Caco-2 (cell line): ENCODE data around the gene OR51B4. TPM values are rescaled to one million over a fixed set of nuclear protein-coding genes. Genes with fewer than 3 reads are reported as not detected.
"Not testable (repeated sequence)": the region's sequence is repeated elsewhere in the genome, so short reads cannot be mapped to it uniquely, and the experiment has no call there.

Source experiments
- BruUV-seq: library from RNA; stranded (reverse); fragments of 400-500 nt; replicated peaks from 2 replicates; lab custom pipeline; 2021; lab: Mats Ljungman, UMichigan
- CTCF ChIA-PET: fragments of 300-600 bp; sonication (Branson Sonifier 250); formaldehyde crosslinking; loops from one replicate; lab custom pipeline; 2022; ENCODE audit warnings: antibody characterized with exemption; lab: Charles Lee
- POLR2A ChIA-PET: fragments of 300-600 bp; sonication (Branson Sonifier 250); formaldehyde crosslinking; loops from one replicate; lab custom pipeline; 2022; ENCODE audit warnings: antibody characterized with exemption; lab: Charles Lee
- DNase-seq, 2 experiments: peaks; one replicate each; pipeline versions ENCODE4 v3.0.0 to v3.0.0-alpha.2; 2020 to 2022
- H3K27me3 ChIP-seq: replicated peaks from 2 replicates; pipeline ENCODE4 v1.6.0; 2011; ENCODE audit warnings: low read length; ENCODE audit not compliant: control insufficient read depth, insufficient read depth
- H3K36me3 ChIP-seq: 2 replicates; pipeline ENCODE4 v1.5.1; 2011; ENCODE audit warnings: low read length; ENCODE audit not compliant: control insufficient read depth, insufficient read depth
- H3K4me1 ChIP-seq: fragments of 250-450 bp; sonication (Bioruptor Pico); 2 replicates; pipeline ENCODE4 v1.5.1; 2020; ENCODE audit warnings: mild to moderate bottlenecking
- H3K4me3 ChIP-seq: 2 replicates; pipeline ENCODE4 v1.5.1; 2011; ENCODE audit warnings: low read depth, mild to moderate bottlenecking, control low read depth, low read length
- H3K9me3 ChIP-seq: fragments of 250-450 bp; sonication (Bioruptor Pico); 2 replicates; pipeline ENCODE4 v1.5.1; 2020; ENCODE audit warnings: mild to moderate bottlenecking, moderate library complexity
- H3K27ac Mint-ChIP-seq: one replicate; pipeline ENCODE4 v1.8.0; 2022; ENCODE audit warnings: mixed read lengths; ENCODE audit not compliant: unreplicated experiment
- H3K27me3 Mint-ChIP-seq: one replicate; pipeline ENCODE4 v1.8.0; 2022; ENCODE audit warnings: mixed read lengths; ENCODE audit not compliant: insufficient read depth, unreplicated experiment
- H3K36me3 Mint-ChIP-seq: one replicate; pipeline ENCODE4 v1.8.0; 2022; ENCODE audit warnings: mild to moderate bottlenecking, mixed read lengths; ENCODE audit not compliant: insufficient read depth, unreplicated experiment
- H3K4me1 Mint-ChIP-seq: one replicate; pipeline ENCODE4 v1.8.0; 2022; ENCODE audit warnings: low read depth, mixed read lengths; ENCODE audit not compliant: unreplicated experiment
- H3K4me3 Mint-ChIP-seq: one replicate; pipeline ENCODE4 v1.8.0; 2022; ENCODE audit warnings: mild to moderate bottlenecking, moderate library complexity, mixed read lengths; ENCODE audit not compliant: unreplicated experiment
- H3K9me3 Mint-ChIP-seq: one replicate; pipeline ENCODE4 v1.8.0; 2022; ENCODE audit warnings: mixed read lengths; ENCODE audit not compliant: unreplicated experiment
- intact Hi-C: fragments of 100-400 bp; cut with micrococcal nuclease; formaldehyde crosslinking; loops from one replicate; pipeline ENCODE4 v1.10.0; 2022; ENCODE audit not compliant: unreplicated experiment
- total RNA-seq: library from RNA; stranded (reverse); gene quantifications from 2 replicates; pipeline ENCODE4 v1.2.3, GENCODE V29; 2022
- TF ChIP-seq, protein P1 (sequence below), 2 experiments: fragments of 200-600 bp in 1 of 2; IDR thresholded peaks; 1 replicate in 1 of 2; 2 replicates in 1 of 2; pipeline versions ENCODE4 v1.5.1 to v1.8.0; 2011 to 2022; ENCODE audit warnings: antibody characterized with exemption in 1 of 2, control low read depth in 1 of 2, inconsistent platforms in 1 of 2, low read depth in 1 of 2, low read length in 1 of 2, mild to moderate bottlenecking in 1 of 2, moderate library complexity in 1 of 2; ENCODE audit not compliant: insufficient read depth in 1 of 2, severe bottlenecking in 1 of 2, unreplicated experiment in 1 of 2

OR51B4 gene
- total RNA-seq, 1 experiment from 2014 or later, result not detected

DNA sequence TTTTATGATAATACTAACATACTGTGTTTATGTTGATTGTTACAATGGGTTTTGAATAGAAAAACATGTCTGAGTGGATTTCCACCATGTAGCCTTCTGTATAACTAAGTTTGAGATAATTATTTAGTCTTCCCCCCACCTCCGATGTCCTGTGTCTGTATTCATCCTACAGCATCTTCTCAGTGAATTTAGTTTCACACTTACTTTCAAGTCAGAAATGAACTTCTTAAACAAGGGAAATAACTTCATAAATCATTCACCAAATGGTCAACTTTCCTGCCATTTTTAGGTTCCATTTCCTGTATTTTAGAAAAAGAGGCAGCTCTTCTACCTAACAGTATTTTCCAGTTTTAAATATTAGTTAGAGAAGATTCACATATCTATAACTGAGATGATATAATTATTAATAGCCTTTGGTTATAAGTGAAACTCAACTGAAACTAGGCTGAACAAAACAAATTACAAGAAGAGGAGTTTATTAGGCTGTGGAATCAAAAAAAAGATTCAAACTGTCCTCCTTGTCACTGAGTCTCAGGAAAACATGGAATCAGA is 38.1 kb upstream of the OR51B4 start:
- H3K27me3 ChIP-seq, result no peaks in the 10 kb centered on the region
- H3K4me1 ChIP-seq, result no peaks in the 10 kb centered on the region
- Mint-ChIP-seq H3K36me3 (no peaks in the 10 kb centered on the region), H3K27ac (no peak overlapping the region), H3K27me3 (peaks cover 5% of the 10 kb centered on the region), H3K4me1 (no peaks in the 10 kb centered on the region), H3K9me3 (no peaks in the 10 kb centered on the region), H3K4me3 (no peak overlapping the region)
- no peaks in the 10 kb centered on the region for H3K36me3 ChIP-seq
- no peaks in the 10 kb centered on the region for H3K9me3 ChIP-seq
- ChIA-PET CTCF (no interaction called here), POLR2A (no interaction called here)
- TF ChIP-seq, protein P1, sequence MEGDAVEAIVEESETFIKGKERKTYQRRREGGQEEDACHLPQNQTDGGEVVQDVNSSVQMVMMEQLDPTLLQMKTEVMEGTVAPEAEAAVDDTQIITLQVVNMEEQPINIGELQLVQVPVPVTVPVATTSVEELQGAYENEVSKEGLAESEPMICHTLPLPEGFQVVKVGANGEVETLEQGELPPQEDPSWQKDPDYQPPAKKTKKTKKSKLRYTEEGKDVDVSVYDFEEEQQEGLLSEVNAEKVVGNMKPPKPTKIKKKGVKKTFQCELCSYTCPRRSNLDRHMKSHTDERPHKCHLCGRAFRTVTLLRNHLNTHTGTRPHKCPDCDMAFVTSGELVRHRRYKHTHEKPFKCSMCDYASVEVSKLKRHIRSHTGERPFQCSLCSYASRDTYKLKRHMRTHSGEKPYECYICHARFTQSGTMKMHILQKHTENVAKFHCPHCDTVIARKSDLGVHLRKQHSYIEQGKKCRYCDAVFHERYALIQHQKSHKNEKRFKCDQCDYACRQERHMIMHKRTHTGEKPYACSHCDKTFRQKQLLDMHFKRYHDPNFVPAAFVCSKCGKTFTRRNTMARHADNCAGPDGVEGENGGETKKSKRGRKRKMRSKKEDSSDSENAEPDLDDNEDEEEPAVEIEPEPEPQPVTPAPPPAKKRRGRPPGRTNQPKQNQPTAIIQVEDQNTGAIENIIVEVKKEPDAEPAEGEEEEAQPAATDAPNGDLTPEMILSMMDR (IDR thresholded peaks at IDR 0.05; ENCODE audit: insufficient read depth in 1 of 2, low read depth in 1 of 2, low read length in 1 of 2, severe bottlenecking in 1 of 2, unreplicated experiment in 1 of 2), result no peak
- intact Hi-C loops, result no loop called here
- no peak for DNase-seq
- H3K4me3 ChIP-seq, result no peak overlapping the region
- BruUV-seq, result no TSS peak

DNA sequence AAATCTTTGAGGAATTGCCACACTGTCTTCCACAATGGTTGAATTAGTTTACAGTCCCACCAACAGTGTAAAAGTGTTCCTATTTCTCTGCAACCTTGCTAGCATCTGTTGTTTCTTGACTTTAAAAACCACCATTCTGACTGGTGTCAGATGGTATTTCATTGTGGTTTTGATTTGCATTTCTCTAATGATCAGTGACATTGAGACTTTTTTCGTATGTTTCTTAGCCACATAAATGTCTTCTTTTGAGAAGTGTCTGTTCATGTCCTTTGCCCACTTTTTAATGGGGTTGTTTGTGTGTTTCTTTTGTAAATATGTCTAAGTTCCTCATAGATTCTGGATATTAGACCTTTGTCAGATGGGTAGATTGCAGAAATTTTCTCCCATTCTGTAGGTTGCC is 35.5 kb upstream of the OR51B4 start:
- CTCF ChIA-PET, H3K36me3 Mint-ChIP-seq, H3K9me3 Mint-ChIP-seq, intact Hi-C loops, H3K36me3 ChIP-seq, H3K4me1 ChIP-seq, POLR2A ChIA-PET, H3K4me3 ChIP-seq, H3K27ac Mint-ChIP-seq, H3K27me3 Mint-ChIP-seq, H3K27me3 ChIP-seq, BruUV-seq, H3K4me3 Mint-ChIP-seq, H3K9me3 ChIP-seq, DNase-seq, H3K4me1 Mint-ChIP-seq: not testable (repeated sequence)

DNA sequence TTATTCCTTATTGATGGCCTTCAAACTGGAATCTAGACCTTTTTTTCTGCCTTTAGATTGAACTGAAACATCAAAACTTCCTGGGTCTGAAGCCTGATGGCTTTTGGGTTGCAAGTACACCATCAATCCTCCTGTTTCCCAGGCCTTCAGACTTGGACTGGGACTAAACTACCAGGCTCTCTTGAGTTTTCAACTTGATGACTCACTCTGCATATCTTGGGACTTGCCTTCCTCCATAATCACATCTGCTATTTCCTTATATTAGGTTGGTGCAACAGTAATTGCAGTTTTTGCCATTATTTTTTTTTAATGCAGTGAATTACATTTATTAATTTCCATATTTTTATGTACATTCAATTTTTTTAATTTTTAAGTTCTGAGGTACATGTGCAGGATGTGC is 34.6 kb upstream of the OR51B4 start:
- H3K4me1 Mint-ChIP-seq, result no peaks in the 10 kb centered on the region
- H3K9me3 Mint-ChIP-seq, result no peaks in the 10 kb centered on the region
- Histone ChIP-seq H3K9me3 (no peaks in the 10 kb centered on the region), H3K36me3 (no peaks in the 10 kb centered on the region), H3K4me3 (no peak overlapping the region), H3K27me3 (no peaks in the 10 kb centered on the region), H3K4me1 (no peaks in the 10 kb centered on the region)
- DNase-seq, result no peak
- CTCF ChIA-PET, result no interaction called here
- BruUV-seq, result no TSS peak
- no peaks in the 10 kb centered on the region for H3K36me3 Mint-ChIP-seq
- TF ChIP-seq, protein P1 (IDR thresholded peaks at IDR 0.05; ENCODE audit: insufficient read depth in 1 of 2, low read depth in 1 of 2, low read length in 1 of 2, severe bottlenecking in 1 of 2, unreplicated experiment in 1 of 2), result no peak
- intact Hi-C loops, result no loop called here
- H3K4me3 Mint-ChIP-seq, result no peak overlapping the region
- no peak overlapping the region for H3K27ac Mint-ChIP-seq
- POLR2A ChIA-PET, result no interaction called here
- peaks cover 8% of the 10 kb centered on the region for H3K27me3 Mint-ChIP-seq

DNA sequence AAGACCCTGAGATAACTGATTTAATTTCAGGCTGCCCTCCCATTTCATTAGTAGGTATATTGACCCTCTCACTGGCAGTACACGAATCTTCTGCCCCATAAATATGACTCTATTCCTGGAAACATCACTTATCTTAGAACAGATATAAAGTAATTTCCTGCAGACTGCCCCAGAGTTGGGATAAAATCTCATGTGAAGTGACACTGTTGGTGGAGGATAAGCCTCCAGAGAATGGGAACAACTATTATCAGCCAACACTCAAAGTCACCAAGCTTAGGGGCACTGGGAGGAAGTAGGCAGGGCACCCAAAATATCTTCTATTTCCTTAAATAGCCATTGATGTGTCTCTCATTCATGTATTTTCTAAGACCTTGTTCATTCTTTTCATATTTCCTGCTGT is 33.4 kb upstream of the OR51B4 start:
- no peak for DNase-seq
- Histone ChIP-seq H3K27me3 (no peaks in the 10 kb centered on the region), H3K4me3 (no peak overlapping the region), H3K9me3 (no peaks in the 10 kb centered on the region), H3K4me1 (no peaks in the 10 kb centered on the region), H3K36me3 (no peaks in the 10 kb centered on the region)
- ChIA-PET CTCF (no interaction called here), POLR2A (no interaction called here)
- no peaks in the 10 kb centered on the region for H3K4me1 Mint-ChIP-seq
- H3K4me3 Mint-ChIP-seq, result no peak overlapping the region
- H3K9me3 Mint-ChIP-seq, result no peaks in the 10 kb centered on the region
- intact Hi-C loops, result no loop called here
- TF ChIP-seq, protein P1 (IDR thresholded peaks at IDR 0.05; ENCODE audit: insufficient read depth in 1 of 2, low read depth in 1 of 2, low read length in 1 of 2, severe bottlenecking in 1 of 2, unreplicated experiment in 1 of 2), result no peak
- BruUV-seq, result no TSS peak
- no peak overlapping the region for H3K27ac Mint-ChIP-seq
- peaks cover 10% of the 10 kb centered on the region for H3K27me3 Mint-ChIP-seq
- no peaks in the 10 kb centered on the region for H3K36me3 Mint-ChIP-seq
